ENCODE data around the gene MYOF. TPM values are rescaled to one million over a fixed set of nuclear protein-coding genes. Genes with fewer than 3 reads are reported as not detected.

The MYOF gene
- total and polyA plus RNA-seq, 2 of the 8 experiments (the other 6 are each of a cell fraction or from before 2014, with no cell fraction given) = 0.98 to 2.3 TPM

- TF ChIP-seq, protein P1, sequence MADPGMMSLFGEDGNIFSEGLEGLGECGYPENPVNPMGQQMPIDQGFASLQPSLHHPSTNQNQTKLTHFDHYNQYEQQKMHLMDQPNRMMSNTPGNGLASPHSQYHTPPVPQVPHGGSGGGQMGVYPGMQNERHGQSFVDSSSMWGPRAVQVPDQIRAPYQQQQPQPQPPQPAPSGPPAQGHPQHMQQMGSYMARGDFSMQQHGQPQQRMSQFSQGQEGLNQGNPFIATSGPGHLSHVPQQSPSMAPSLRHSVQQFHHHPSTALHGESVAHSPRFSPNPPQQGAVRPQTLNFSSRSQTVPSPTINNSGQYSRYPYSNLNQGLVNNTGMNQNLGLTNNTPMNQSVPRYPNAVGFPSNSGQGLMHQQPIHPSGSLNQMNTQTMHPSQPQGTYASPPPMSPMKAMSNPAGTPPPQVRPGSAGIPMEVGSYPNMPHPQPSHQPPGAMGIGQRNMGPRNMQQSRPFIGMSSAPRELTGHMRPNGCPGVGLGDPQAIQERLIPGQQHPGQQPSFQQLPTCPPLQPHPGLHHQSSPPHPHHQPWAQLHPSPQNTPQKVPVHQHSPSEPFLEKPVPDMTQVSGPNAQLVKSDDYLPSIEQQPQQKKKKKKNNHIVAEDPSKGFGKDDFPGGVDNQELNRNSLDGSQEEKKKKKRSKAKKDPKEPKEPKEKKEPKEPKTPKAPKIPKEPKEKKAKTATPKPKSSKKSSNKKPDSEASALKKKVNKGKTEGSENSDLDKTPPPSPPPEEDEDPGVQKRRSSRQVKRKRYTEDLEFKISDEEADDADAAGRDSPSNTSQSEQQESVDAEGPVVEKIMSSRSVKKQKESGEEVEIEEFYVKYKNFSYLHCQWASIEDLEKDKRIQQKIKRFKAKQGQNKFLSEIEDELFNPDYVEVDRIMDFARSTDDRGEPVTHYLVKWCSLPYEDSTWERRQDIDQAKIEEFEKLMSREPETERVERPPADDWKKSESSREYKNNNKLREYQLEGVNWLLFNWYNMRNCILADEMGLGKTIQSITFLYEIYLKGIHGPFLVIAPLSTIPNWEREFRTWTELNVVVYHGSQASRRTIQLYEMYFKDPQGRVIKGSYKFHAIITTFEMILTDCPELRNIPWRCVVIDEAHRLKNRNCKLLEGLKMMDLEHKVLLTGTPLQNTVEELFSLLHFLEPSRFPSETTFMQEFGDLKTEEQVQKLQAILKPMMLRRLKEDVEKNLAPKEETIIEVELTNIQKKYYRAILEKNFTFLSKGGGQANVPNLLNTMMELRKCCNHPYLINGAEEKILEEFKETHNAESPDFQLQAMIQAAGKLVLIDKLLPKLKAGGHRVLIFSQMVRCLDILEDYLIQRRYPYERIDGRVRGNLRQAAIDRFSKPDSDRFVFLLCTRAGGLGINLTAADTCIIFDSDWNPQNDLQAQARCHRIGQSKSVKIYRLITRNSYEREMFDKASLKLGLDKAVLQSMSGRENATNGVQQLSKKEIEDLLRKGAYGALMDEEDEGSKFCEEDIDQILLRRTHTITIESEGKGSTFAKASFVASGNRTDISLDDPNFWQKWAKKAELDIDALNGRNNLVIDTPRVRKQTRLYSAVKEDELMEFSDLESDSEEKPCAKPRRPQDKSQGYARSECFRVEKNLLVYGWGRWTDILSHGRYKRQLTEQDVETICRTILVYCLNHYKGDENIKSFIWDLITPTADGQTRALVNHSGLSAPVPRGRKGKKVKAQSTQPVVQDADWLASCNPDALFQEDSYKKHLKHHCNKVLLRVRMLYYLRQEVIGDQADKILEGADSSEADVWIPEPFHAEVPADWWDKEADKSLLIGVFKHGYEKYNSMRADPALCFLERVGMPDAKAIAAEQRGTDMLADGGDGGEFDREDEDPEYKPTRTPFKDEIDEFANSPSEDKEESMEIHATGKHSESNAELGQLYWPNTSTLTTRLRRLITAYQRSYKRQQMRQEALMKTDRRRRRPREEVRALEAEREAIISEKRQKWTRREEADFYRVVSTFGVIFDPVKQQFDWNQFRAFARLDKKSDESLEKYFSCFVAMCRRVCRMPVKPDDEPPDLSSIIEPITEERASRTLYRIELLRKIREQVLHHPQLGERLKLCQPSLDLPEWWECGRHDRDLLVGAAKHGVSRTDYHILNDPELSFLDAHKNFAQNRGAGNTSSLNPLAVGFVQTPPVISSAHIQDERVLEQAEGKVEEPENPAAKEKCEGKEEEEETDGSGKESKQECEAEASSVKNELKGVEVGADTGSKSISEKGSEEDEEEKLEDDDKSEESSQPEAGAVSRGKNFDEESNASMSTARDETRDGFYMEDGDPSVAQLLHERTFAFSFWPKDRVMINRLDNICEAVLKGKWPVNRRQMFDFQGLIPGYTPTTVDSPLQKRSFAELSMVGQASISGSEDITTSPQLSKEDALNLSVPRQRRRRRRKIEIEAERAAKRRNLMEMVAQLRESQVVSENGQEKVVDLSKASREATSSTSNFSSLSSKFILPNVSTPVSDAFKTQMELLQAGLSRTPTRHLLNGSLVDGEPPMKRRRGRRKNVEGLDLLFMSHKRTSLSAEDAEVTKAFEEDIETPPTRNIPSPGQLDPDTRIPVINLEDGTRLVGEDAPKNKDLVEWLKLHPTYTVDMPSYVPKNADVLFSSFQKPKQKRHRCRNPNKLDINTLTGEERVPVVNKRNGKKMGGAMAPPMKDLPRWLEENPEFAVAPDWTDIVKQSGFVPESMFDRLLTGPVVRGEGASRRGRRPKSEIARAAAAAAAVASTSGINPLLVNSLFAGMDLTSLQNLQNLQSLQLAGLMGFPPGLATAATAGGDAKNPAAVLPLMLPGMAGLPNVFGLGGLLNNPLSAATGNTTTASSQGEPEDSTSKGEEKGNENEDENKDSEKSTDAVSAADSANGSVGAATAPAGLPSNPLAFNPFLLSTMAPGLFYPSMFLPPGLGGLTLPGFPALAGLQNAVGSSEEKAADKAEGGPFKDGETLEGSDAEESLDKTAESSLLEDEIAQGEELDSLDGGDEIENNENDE (IDR thresholded peaks at IDR 0.05; ENCODE audit: insufficient replicate concordance, low read length) = no peak
- TF ChIP-seq RFX5 (IDR thresholded peaks at IDR 0.05; ENCODE audit: borderline replicate concordance, low read depth, low read length) (no peak), SIN3A (conservative IDR thresholded peaks at IDR 0.05 in 1 of 2, IDR thresholded peaks at IDR 0.05 in 1 of 2; ENCODE audit: low read depth in 1 of 2, low read length in 2 of 2) (no peak), SIRT6 (IDR thresholded peaks at IDR 0.05; ENCODE audit: low read length) (no peak), EZH2 (IDR thresholded peaks at IDR 0.05; ENCODE audit: low read depth, low read length, severe bottlenecking) (no peak), POU5F1 (IDR thresholded peaks at IDR 0.05; ENCODE audit: low read depth, low read length) (no peak), TBP (IDR thresholded peaks at IDR 0.05; ENCODE audit: low read depth, low read length) (no peak)
- TF ChIP-seq, protein P2, sequence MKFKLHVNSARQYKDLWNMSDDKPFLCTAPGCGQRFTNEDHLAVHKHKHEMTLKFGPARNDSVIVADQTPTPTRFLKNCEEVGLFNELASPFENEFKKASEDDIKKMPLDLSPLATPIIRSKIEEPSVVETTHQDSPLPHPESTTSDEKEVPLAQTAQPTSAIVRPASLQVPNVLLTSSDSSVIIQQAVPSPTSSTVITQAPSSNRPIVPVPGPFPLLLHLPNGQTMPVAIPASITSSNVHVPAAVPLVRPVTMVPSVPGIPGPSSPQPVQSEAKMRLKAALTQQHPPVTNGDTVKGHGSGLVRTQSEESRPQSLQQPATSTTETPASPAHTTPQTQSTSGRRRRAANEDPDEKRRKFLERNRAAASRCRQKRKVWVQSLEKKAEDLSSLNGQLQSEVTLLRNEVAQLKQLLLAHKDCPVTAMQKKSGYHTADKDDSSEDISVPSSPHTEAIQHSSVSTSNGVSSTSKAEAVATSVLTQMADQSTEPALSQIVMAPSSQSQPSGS (IDR thresholded peaks at IDR 0.05; ENCODE audit: low read length) = no peak
These were observed 17.3 kb downstream of the MYOF start (continued) for GRCh38 chr10:93464776-93465388.
